Inflammatory macrophage (primary cell): ENCODE measurements around the gene FOSL2.
A peak's percentile ranks its signal among the peaks of the same experiment; 100 is the strongest.

Source experiments
- DNase-seq, 2 donors: peaks; one replicate each; pipeline ENCODE4 v3.0.0-alpha.2; 2020 to 2022

FOSL2 gene

GRCh38 chr2:28435241-28435640 lies 42.6 kb downstream of the FOSL2 start:
- DNase-seq, result no peak

DNA sequence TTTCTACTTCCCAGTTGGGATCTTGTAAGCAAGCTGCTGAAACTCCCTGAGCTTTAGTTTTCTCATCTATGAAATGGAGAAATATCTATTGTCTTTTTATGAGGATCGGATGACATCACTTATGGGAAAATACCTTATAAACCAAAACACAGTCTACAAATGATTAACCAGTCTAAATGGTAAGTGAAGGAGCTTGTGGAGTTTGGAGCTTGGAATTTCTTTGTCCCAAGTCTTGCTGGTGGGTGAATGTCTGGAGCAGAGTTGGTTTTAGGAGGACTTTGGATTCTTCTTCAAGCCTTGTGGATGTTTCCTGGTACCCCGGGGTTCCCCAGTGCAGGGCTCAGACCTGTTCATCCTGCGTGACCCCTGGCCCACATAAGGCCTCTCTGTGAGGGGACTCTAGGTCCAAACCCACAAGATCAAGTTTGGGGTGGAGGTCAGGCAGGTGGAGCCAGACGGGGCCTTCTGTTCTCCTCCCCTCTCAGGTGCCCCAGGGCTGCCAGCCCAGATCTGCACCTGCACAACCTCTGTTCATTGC lies 43.2 kb downstream of the FOSL2 start:
- DNase-seq, result no peak

- peak; percentile 25 to 54 for DNase-seq
Observed at GRCh38 chr2:28436525-28437051, 43.9 kb downstream of the FOSL2 start.

DNA sequence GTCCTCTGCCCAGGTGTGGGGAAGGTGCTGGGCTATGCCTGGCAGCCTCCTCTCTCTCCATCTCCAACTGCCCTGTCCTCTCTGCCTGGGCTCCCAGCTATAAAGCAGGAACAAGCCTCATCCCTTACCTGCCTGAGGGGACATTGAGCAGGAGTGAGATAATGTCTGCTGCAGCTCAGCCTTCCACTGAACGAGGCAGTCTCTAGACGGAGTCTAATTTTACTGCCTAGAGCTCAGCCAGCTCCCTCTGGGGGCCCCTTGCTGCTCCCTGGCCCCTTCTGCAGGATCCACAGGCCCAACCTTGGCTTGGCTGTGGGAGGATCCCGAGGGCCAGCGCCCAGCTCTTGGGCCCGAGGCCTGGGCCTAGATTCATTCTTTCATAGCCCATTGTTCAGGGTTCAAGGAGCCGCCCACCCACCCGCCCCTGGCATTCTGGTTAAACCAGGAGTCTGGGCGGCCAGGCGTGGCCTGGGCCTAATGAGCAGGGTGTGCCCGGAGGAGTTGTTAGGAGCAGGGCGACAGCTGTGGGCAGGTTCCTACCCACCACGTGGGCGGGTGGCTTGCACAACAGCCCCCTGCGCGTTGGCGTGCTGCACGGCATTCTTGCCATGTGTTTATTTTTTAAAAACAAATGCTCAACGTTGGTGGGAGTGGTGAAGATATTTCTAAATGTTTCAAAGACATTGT lies 44.6 kb downstream of the FOSL2 start:
- peak; percentile 88 to 92 for DNase-seq

- DNase-seq, result no peak
Observed at GRCh38 chr2:28437918-28438317, 45.3 kb downstream of the FOSL2 start.

DNA sequence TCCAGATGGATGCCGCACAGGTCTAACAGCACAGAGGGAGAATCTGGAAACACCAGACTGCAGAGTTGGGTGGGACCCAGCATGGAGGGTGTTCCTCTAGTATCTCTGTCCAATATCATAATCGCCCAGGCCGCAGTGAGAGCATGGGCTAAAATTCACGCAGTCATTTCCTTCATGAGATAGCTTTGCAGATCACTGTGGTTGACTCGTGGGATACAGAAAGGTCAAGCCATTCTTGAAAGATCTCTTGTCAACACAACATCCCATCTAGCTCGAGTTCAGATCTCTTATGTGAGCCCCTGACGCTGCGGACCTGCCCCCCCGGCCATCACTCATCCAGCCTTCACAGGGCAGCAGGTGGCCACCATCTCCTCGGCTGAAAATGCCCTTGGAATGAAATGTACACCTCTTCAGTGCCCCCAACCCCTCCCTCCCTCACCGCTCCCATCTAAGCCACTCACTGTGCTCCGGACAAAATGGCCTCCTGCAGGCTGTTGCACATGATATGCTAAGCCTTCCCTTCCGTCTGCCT lies 45.9 kb downstream of the FOSL2 start:
- peak in 1 of 2 donors; percentile 35 for DNase-seq

DNA sequence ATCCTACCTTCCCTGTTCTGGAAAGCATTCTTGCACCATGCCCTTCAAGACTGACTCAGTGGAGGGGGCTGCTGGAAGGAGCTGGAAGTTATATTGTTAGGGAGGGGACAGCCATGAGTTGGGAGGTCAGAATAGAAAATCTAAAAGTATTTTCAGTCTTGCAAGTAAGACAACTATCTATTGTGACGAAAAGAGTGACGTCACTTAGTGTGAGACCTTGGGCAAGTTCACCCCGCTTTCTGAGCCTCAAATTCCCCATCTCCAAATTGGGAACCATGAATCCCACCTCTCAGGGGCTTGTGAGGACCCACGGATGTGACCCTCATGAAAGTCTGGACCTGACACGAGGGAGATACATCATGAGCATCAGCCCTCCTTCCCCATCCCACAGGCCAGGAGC lies 46.5 kb downstream of the FOSL2 start:
- DNase-seq, result no peak

DNA sequence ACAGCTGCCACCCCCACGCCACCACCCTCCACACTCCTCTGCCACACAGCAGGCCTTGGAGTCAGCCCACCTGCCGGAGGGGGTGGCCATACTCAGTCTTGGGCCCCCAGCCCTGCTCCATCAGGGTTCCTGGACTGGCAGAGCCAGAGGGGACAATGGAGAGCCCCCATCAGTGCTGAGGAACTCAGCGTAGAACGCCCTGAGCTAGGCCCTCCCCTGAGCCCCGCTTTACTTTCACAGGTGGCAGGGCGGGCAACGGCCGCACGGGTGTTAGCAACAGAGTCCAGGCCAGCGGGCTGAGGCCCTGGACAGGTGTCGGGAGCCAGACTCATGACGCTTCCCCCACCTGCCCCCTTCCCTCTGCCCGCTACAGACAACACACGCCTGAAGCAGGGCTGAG lies 47.1 kb downstream of the FOSL2 start:
- DNase-seq, result no peak

- peak; percentile 54 to 70 for DNase-seq
Observed at GRCh38 chr2:28442328-28442727, 49.7 kb downstream of the FOSL2 start.

- DNase-seq, result peak; percentile 67 to 84
Observed at GRCh38 chr2:28444956-28445355, 52.3 kb downstream of the FOSL2 start.

DNA sequence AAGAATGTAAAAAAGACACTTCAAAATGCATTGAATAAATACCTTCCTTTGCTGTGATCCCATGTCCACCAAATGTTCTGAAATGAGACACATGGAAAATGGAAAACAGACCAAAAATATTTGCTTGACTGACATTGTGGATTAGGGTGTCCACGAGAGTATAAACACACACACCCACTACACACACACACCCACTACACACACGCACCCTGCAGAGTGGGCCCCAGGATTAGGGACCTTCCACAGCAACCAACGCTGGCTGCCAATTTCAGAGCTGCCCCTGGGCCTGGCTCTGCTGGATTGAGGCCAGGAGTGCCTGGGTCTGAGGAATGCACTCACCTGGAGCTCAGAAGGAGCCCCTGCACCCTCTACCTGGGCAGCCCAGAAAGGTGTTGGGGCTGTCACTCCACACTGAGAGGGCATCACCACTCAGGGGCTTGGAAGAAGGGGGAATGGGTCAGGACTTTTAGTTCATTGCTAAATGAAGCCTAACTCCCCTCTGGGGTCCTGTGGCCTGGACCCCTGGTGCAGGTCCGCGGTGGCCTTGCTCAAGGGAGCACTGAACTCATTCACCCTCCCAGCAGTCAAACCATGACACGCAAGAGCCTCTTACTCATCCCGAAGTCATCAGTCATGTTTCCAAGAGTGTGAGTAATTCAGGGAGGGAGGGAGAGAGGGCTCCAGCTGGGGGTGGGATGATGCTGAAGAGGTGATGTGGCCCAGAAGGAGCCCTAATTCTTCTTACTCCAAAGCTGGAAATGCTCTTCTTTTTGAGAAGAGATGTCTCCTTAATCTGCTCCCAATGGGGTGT lies 53.0 kb downstream of the FOSL2 start:
- DNase-seq, result peak; percentile 85 to 91

GRCh38 chr2:28446531-28446930 lies 53.9 kb downstream of the FOSL2 start:
- peak; percentile 39 to 63 for DNase-seq

DNA sequence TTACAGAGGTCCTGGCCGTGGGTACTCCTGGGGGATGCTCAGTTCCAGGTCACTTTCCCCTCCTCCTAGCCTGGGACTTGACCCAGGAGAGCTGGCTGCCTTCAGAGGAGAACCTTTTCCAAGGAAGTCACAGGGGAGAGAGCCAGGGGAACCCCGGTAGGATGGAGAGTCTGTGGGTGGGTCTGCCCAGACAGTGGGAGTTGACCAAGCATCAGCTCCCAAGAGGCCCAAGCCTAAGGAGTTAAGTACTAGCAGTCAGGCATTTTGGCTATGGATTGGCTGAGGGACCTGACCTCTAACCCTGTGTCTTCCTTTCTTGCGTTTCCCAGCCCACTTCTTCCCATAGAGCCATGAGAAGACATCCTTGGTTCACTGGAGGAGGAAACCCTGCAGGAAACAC lies 54.4 kb downstream of the FOSL2 start:
- DNase-seq, result peak in 1 of 2 donors; percentile 24

DNA sequence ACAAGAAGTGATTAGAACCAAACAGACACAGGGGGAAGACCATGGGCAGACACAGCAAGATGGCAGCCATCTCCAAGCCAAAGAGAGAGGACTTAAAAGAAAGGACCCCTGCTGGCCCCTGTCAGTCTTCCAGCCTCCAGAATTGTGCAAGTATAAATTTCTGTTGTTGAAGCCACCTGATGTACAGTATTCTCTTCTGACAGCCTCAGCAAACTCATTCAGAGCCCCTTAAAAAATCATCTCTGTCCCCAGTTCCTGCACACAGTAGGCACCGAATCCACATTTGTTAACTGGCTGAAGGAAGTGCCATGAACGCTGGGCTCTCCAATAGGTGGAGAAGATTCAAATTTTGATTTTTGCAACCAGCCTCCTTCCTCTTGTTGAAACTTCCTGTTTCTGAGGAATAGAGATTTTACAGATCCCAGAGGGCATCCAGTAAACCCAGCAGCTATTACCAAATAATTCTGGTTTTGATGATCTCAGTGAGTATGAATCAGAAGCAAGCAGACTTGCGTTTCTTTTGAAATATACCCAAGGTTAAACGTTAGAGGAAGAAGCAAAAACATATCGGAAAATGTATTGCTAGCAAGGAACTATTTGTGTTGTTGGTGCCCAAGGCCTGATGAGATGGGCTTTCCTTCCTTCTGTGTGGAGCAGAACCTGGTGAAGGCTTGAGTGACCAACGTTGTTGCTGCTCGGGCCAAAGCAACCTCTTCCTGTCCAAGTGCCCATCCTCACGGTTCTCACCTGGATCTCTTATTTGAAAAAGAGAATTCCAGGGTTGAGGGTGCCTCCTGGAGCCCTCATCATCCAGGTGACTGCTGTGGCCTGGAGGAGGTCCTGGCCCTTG lies 55.5 kb downstream of the FOSL2 start:
- DNase-seq, result peak; percentile 93 to 99

DNA sequence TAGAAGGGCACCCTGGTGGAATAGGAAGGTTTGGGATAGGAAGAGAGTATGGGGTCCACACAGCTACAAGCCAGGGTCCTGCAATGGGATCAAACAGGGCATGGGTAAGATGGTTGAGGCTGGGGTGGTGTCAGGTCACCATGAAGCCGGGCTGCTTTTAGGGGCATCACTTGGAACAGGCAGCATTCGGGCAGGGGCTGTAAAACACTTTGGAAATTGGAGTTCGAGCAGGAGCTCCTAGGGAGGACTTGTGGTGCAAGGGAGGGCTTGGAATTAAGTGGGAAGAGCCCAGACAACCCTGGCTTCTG lies 56.1 kb downstream of the FOSL2 start:
- no peak for DNase-seq

DNA sequence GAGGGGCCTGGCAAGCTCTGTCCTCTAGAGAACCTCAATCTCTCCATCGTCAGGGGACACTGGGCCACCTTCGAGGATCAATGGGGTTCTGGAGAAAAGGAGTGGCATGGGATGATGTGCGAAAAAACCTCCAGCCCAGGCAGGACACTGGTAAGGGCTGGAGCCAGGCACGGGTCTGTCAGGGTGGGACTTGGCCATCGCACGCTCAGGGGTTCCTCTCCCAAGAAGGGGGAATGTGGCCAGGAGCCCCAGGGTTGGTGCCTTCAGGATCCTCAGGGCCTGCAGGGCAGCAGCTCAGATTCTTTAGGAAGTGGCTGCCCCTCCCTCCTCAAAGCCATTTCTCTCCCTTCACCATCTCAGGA lies 56.4 kb downstream of the FOSL2 start:
- DNase-seq, result no peak

GRCh38 chr2:28449488-28450395 lies 57.1 kb downstream of the FOSL2 start:
- peak; percentile 37 to 48 for DNase-seq

DNA sequence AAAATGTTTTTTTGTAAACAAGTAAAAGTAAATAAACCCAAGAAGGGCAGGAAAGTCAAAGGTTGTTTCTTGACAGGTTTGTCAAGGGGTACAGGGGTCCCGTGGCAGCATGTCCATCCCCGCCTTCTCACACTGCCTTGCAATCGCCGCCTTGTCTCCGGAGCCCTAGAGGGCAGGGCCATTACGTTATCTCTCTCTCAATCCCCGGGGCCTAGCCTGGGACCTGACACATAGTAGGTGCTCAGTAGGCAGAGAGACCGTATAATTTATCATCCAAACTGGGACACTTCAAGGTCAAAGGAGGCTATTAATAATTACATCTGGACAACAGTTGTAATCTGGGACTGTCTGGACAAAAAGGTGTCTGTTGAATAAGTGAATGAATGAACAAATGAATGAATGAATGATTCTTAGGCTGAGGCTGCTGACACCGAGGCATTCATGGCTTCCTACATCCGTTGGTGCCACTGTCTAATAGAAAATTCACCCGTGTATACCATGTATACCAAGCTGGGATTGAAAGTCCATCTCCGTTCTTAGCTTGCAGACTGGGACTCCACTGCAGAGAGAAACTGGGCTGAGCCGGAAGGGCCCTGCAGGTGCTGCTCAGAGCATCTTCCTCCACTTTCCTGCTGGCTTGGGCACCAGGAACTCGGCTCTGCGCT lies 58.4 kb downstream of the FOSL2 start:
- DNase-seq, result no peak

DNA sequence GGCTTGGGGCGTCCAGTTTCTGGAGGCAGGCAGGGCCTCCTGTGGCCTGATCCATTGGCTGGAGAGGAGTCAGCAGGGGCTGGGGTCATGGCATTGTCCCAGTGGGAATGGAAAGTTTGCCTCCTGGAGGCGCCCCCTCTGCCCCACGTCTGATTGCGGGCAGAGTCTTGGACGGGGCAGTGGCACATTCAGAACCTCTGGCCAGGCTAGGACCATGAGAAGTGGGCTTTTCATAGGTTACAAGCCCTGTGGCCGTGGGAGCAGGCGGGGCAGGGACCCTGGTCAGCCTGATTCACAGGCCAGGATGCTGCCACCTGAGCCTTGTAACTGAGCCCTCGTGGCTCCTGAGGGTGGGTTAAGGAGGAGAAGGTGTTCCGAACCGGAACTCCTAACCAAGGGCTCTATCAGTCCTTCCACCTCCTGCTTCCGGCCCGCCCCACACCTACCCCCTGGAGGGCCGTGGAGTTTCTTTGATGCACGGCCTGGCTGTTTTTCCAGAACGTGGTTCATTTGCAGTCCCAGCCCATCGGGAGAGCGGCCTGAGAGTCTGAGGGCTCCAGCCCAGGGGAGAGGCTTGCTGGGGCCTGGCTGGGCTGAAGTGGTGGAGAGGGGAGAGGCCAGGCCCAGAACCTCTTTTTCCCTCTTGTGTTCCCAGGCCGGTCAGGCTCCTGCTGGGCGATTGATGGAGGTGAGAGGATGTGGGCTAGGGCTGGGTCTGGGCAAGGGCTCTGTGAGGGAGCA lies 59.3 kb downstream of the FOSL2 start:
- no peak for DNase-seq

DNA sequence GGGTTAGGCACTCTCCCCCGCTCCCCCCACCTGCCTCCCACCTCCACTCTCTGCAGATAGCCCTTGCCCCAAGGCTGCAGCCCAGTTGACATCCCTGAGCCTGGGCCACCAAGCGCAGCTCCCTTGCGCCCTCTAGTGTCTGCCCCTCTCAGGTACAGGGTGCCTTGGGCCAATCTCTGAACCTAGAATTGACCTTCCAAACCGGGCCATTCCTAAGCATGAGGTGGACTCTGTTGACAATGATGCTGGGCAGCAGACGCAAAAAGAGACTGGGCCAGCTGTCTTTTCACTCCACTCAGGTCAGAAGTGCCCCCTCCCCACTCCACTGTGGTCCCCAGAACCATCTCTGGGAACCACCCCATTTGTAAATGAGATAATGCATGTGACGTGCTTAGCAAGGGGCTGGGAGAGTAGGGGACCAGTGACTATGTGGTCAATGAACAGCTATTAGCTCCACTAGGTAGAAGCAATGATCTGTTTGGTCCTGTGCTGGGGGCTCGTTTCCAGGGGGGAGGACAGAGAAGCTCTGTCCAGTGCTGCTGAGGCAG lies 60.0 kb downstream of the FOSL2 start:
- DNase-seq, result peak; percentile 75 to 78
